Rectal smooth muscle tissue (tissue), 1 donor: Measurements from ENCODE around the gene LPP.

ENCODE experiments used
- H3K27ac ChIP-seq: one replicate; pipeline ENCODE4 v1.7.0; 2013; ENCODE audit warnings: low read depth, low read length, inconsistent platforms
- H3K27me3 ChIP-seq: one replicate; pipeline ENCODE4 v1.7.0; 2013; ENCODE audit warnings: low read length; ENCODE audit not compliant: control insufficient read depth, insufficient read depth
- H3K36me3 ChIP-seq: one replicate; pipeline ENCODE4 v1.7.0; 2013; ENCODE audit warnings: low read length; ENCODE audit not compliant: control insufficient read depth, insufficient read depth
- H3K4me1 ChIP-seq: one replicate; pipeline ENCODE4 v1.7.0; 2013; ENCODE audit warnings: low read length; ENCODE audit not compliant: control insufficient read depth, insufficient read depth
- H3K4me3 ChIP-seq: one replicate; pipeline ENCODE4 v1.7.0; 2013; ENCODE audit warnings: low read length
- H3K9ac ChIP-seq: one replicate; pipeline ENCODE4 v1.7.0; 2013; ENCODE audit warnings: low read length

Gene LPP

GRCh38 chr3:188664795-188665194, 510.8 kb downstream of the LPP start:
- no peak overlapping the region for H3K9ac ChIP-seq
- no peak overlapping the region for H3K27ac ChIP-seq
- H3K27me3 ChIP-seq, result peaks cover 3% of the 10 kb centered on the region
- H3K4me1 ChIP-seq, result no peaks in the 10 kb centered on the region
- no peak overlapping the region for H3K4me3 ChIP-seq
- H3K36me3 ChIP-seq, result no peaks in the 10 kb centered on the region

GRCh38 chr3:188667926-188668325, 514.0 kb downstream of the LPP start:
- Histone ChIP-seq H3K36me3 (no peaks in the 10 kb centered on the region), H3K4me3 (no peak overlapping the region), H3K9ac (no peak overlapping the region), H3K27me3 (peaks cover 3% of the 10 kb centered on the region), H3K4me1 (peaks cover 3% of the 10 kb centered on the region), H3K27ac (no peak overlapping the region)

GRCh38 chr3:188670446-188670845, 516.5 kb downstream of the LPP start:
- Histone ChIP-seq H3K36me3 (no peaks in the 10 kb centered on the region), H3K4me3 (no peak overlapping the region), H3K4me1 (peaks cover 3% of the 10 kb centered on the region), H3K9ac (no peak overlapping the region), H3K27ac (no peak overlapping the region), H3K27me3 (no peaks in the 10 kb centered on the region)

- Histone ChIP-seq H3K4me1 (peaks cover 3% of the 10 kb centered on the region), H3K4me3 (no peak overlapping the region), H3K36me3 (no peaks in the 10 kb centered on the region), H3K27me3 (no peaks in the 10 kb centered on the region), H3K27ac (no peak overlapping the region), H3K9ac (no peak overlapping the region)
Measured at GRCh38 chr3:188671971-188672370, 518.0 kb downstream of the LPP start.

- no peak overlapping the region for H3K4me3 ChIP-seq
- peaks cover 3% of the 10 kb centered on the region for H3K4me1 ChIP-seq
- no peak overlapping the region for H3K9ac ChIP-seq
- no peak overlapping the region for H3K27ac ChIP-seq
- H3K36me3 ChIP-seq, result no peaks in the 10 kb centered on the region
- no peaks in the 10 kb centered on the region for H3K27me3 ChIP-seq
Measured at GRCh38 chr3:188672840-188673239, 518.9 kb downstream of the LPP start.

- H3K9ac ChIP-seq, result no peak overlapping the region
- peaks cover 3% of the 10 kb centered on the region for H3K4me1 ChIP-seq
- H3K36me3 ChIP-seq, result no peaks in the 10 kb centered on the region
- H3K27ac ChIP-seq, result no peak overlapping the region
- H3K4me3 ChIP-seq, result no peak overlapping the region
- H3K27me3 ChIP-seq, result no peaks in the 10 kb centered on the region
Measured at GRCh38 chr3:188673646-188674186, 519.8 kb downstream of the LPP start.

- Histone ChIP-seq H3K4me3 (no peak overlapping the region), H3K27ac (no peak overlapping the region), H3K36me3 (no peaks in the 10 kb centered on the region), H3K9ac (no peak overlapping the region), H3K4me1 (peaks cover 4% of the 10 kb centered on the region), H3K27me3 (no peaks in the 10 kb centered on the region)
Measured at GRCh38 chr3:188674595-188674994, 520.6 kb downstream of the LPP start.

GRCh38 chr3:188677344-188677743, 523.4 kb downstream of the LPP start:
- no peak overlapping the region for H3K27ac ChIP-seq

GRCh38 chr3:188680189-188680588, 526.2 kb downstream of the LPP start:
- no peaks in the 10 kb centered on the region for H3K27me3 ChIP-seq
- H3K27ac ChIP-seq, result no peak overlapping the region
- no peaks in the 10 kb centered on the region for H3K36me3 ChIP-seq
- peaks cover 23% of the 10 kb centered on the region for H3K4me1 ChIP-seq
- H3K9ac ChIP-seq, result no peak overlapping the region
- no peak overlapping the region for H3K4me3 ChIP-seq

More at GRCh38 chr3:188677344-188677743, 523.4 kb downstream of the LPP start:
- no peak overlapping the region for H3K4me3 ChIP-seq
- no peak overlapping the region for H3K9ac ChIP-seq
- no peaks in the 10 kb centered on the region for H3K36me3 ChIP-seq
- peaks cover 16% of the 10 kb centered on the region for H3K4me1 ChIP-seq
- no peaks in the 10 kb centered on the region for H3K27me3 ChIP-seq

GRCh38 chr3:188680605-188681004, 526.6 kb downstream of the LPP start:
- peaks cover 23% of the 10 kb centered on the region for H3K4me1 ChIP-seq
- no peak overlapping the region for H3K9ac ChIP-seq
- no peaks in the 10 kb centered on the region for H3K27me3 ChIP-seq
- no peaks in the 10 kb centered on the region for H3K36me3 ChIP-seq
- H3K4me3 ChIP-seq, result no peak overlapping the region
- no peak overlapping the region for H3K27ac ChIP-seq

GRCh38 chr3:188682316-188682715, 528.4 kb downstream of the LPP start:
- Histone ChIP-seq H3K36me3 (no peaks in the 10 kb centered on the region), H3K27me3 (no peaks in the 10 kb centered on the region), H3K9ac (no peak overlapping the region), H3K4me1 (peaks cover 23% of the 10 kb centered on the region), H3K4me3 (no peak overlapping the region), H3K27ac (no peak overlapping the region)

GRCh38 chr3:188683032-188683521, 529.1 kb downstream of the LPP start:
- Histone ChIP-seq H3K4me3 (no peak overlapping the region), H3K36me3 (no peaks in the 10 kb centered on the region), H3K9ac (no peak overlapping the region), H3K27ac (no peak overlapping the region), H3K4me1 (peaks cover 23% of the 10 kb centered on the region), H3K27me3 (no peaks in the 10 kb centered on the region)

GRCh38 chr3:188684276-188684675, 530.3 kb downstream of the LPP start:
- H3K9ac ChIP-seq, result no peak overlapping the region
- no peak overlapping the region for H3K27ac ChIP-seq
- no peak overlapping the region for H3K4me3 ChIP-seq
- no peaks in the 10 kb centered on the region for H3K36me3 ChIP-seq
- H3K27me3 ChIP-seq, result no peaks in the 10 kb centered on the region
- peaks cover 29% of the 10 kb centered on the region for H3K4me1 ChIP-seq
